H1 (cell line): Measurements from ENCODE around the gene UCN.

ENCODE experiments used
- CBX5 ChIP-seq: fragments of 300-800, 300-1000 bp; sonication (generic); IDR thresholded peaks from 2 replicates; pipeline ENCODE4 v1.7.1; 2016; ENCODE audit warnings: antibody characterized with exemption, low read length, low read depth
- CEBPB ChIP-seq: IDR thresholded peaks from 2 replicates; pipeline ENCODE4 v1.6.1; 2012; ENCODE audit warnings: low read depth, low read length
- E2F6 ChIP-seq: IDR thresholded peaks from 2 replicates; pipeline ENCODE4 v1.6.1; 2012; ENCODE audit warnings: inconsistent platforms
- POLR2AphosphoS5 ChIP-seq: IDR thresholded peaks from 2 replicates; pipeline ENCODE4 v1.6.1; 2011; ENCODE audit warnings: low read depth, low read length
- RFX5 ChIP-seq: IDR thresholded peaks from 2 replicates; pipeline ENCODE4 v1.6.1; 2011; ENCODE audit warnings: low read depth, low read length, improper control_type of control experiment, borderline replicate concordance
- SIRT6 ChIP-seq: IDR thresholded peaks from one replicate; pipeline ENCODE4 v1.7.1; 2012; ENCODE audit warnings: low read length, inconsistent platforms
- TF ChIP-seq, protein P1 (sequence below), 3 experiments: IDR thresholded peaks; 1 replicate in 2 of 3; 2 replicates in 1 of 3; pipeline versions ENCODE4 v1.5.1 to v1.6.1; 2011; ENCODE audit warnings: low read length in 3 of 3, mild to moderate bottlenecking in 3 of 3, inconsistent platforms in 2 of 3, low read depth in 1 of 3, moderate library complexity in 1 of 3; ENCODE audit not compliant: insufficient read depth in 1 of 3; ENCODE audit errors: control extremely low read depth in 1 of 3

DNA sequence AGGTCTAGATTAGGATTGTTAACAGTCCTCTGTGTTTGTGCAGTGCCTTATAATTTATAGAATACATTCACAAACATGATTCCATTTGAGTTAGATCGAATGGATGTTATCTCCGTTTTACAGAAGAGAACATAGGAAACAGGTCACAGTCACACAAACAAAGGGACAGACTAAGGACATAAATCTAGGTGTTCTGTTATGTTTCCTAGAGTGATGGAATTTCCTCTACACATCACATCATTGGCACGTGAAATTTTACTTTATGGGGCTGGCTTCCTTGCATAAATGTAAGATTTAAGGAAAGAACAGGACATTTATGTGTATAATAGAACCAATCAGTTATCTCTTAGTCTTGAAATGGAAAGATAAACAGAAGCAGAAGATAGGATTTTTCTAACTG is 19.6 kb downstream of the UCN start:
- TF ChIP-seq POLR2AphosphoS5, result no peak
- no peak for TF ChIP-seq SIRT6
- no peak for TF ChIP-seq E2F6
- TF ChIP-seq, protein P1, sequence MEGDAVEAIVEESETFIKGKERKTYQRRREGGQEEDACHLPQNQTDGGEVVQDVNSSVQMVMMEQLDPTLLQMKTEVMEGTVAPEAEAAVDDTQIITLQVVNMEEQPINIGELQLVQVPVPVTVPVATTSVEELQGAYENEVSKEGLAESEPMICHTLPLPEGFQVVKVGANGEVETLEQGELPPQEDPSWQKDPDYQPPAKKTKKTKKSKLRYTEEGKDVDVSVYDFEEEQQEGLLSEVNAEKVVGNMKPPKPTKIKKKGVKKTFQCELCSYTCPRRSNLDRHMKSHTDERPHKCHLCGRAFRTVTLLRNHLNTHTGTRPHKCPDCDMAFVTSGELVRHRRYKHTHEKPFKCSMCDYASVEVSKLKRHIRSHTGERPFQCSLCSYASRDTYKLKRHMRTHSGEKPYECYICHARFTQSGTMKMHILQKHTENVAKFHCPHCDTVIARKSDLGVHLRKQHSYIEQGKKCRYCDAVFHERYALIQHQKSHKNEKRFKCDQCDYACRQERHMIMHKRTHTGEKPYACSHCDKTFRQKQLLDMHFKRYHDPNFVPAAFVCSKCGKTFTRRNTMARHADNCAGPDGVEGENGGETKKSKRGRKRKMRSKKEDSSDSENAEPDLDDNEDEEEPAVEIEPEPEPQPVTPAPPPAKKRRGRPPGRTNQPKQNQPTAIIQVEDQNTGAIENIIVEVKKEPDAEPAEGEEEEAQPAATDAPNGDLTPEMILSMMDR (IDR thresholded peaks at IDR 0.05; ENCODE audit: control extremely low read depth in 1 of 3, insufficient read depth in 1 of 3, low read depth in 1 of 3, low read length in 3 of 3), result no peak
- TF ChIP-seq CEBPB, result no peak
- no peak for TF ChIP-seq RFX5
- TF ChIP-seq CBX5, result no peak
